K562 (cell line): ENCODE data around the gene ADRM1. TPM values are rescaled to one million over a fixed set of nuclear protein-coding genes. Genes with fewer than 3 reads are reported as not detected.

ENCODE experiments used
- BRD9 ChIP-seq: fragments of 450-650 bp; IDR thresholded peaks from 2 replicates; pipeline ENCODE4 v1.6.1; 2018; ENCODE audit warnings: low read depth; ENCODE audit not compliant: partially characterized antibody
- CREBBP ChIP-seq: IDR thresholded peaks from one replicate; pipeline ENCODE4 v1.6.1; 2012; ENCODE audit warnings: low read depth, mild to moderate bottlenecking, control low read depth, inconsistent platforms, low read length
- CXXC5 ChIP-seq: fragments of 250-450 bp; sonication (Bioruptor Pico); IDR thresholded peaks from 2 replicates; pipeline ENCODE4 v1.8.0; 2022; ENCODE audit warnings: inconsistent platforms, mild to moderate bottlenecking, moderate library complexity
- DIDO1 ChIP-seq: fragments of 450-650 bp; IDR thresholded peaks from 2 replicates; pipeline ENCODE4 v1.6.1; 2016; ENCODE audit warnings: low read depth, missing biosample characterization, missing genetic modification characterization
- ETV5 ChIP-seq: sonication (generic); formaldehyde crosslinking; IDR thresholded peaks from 2 replicates; pipeline ENCODE4 v1.4.0; 2020; ENCODE audit warnings: low read depth, mild to moderate bottlenecking, missing genetic modification reagents
- FOXA1 ChIP-seq: fragments of 450-650 bp; IDR thresholded peaks from 2 replicates; pipeline ENCODE4 v1.6.1; 2016; ENCODE audit warnings: mild to moderate bottlenecking, borderline replicate concordance
- ILF3 ChIP-seq: fragments of 450-650 bp; IDR thresholded peaks from 2 replicates; pipeline ENCODE4 v1.6.1; 2018; ENCODE audit warnings: antibody characterized with exemption, mild to moderate bottlenecking, moderate library complexity, borderline replicate concordance
- MCM5 ChIP-seq: fragments of 450-650 bp; IDR thresholded peaks from 2 replicates; pipeline ENCODE4 v1.6.1; 2016; ENCODE audit warnings: low read depth
- NR2F6 ChIP-seq: fragments of 450-650 bp; formaldehyde crosslinking; IDR thresholded peaks from 2 replicates; pipeline ENCODE4 v1.4.0; 2020; ENCODE audit warnings: mild to moderate bottlenecking
- POLR2B ChIP-seq: fragments of 450-650 bp; IDR thresholded peaks from 2 replicates; pipeline ENCODE4 v1.6.1; 2018; ENCODE audit warnings: low read depth; ENCODE audit not compliant: partially characterized antibody
- RAD51 ChIP-seq: fragments of 450-650 bp; IDR thresholded peaks from 2 replicates; pipeline ENCODE4 v1.7.1; 2016; ENCODE audit warnings: low read depth, mild to moderate bottlenecking, borderline replicate concordance
- RBM22 ChIP-seq: fragments of 200-400 bp; formaldehyde crosslinking; IDR thresholded peaks from 2 replicates; pipeline ENCODE4 v1.6.1; 2018; ENCODE audit warnings: low read length, low read depth; ENCODE audit not compliant: poor library complexity, severe bottlenecking
- RCOR1 ChIP-seq, 2 experiments: IDR thresholded peaks; 2 replicates each; pipeline ENCODE4 v1.6.1; 2012; ENCODE audit warnings: low read depth in 2 of 2, low read length in 2 of 2, borderline replicate concordance in 1 of 2, improper control_type of control experiment in 1 of 2
- SAFB2 ChIP-seq: fragments of 200-400 bp; formaldehyde crosslinking; IDR thresholded peaks from 2 replicates; pipeline ENCODE4 v1.6.1; 2018; ENCODE audit warnings: borderline replicate concordance, low read length, low read depth, moderate library complexity; ENCODE audit not compliant: severe bottlenecking
- SAP30 ChIP-seq: fragments of 200-600 bp; sonication (generic); IDR thresholded peaks from 2 replicates; pipeline ENCODE4 v1.6.1; 2012; ENCODE audit warnings: borderline replicate concordance, low read depth, mild to moderate bottlenecking, moderate library complexity, low read length, control low read depth, inconsistent platforms; ENCODE audit not compliant: insufficient read depth, poor library complexity, severe bottlenecking
- SMAD2 ChIP-seq: fragments of 150-350 bp; IDR thresholded peaks from 2 replicates; pipeline ENCODE4 v1.6.1; 2014; ENCODE audit warnings: low read depth, mild to moderate bottlenecking, low read length
- SMARCA4 ChIP-seq: fragments of 450-650 bp; IDR thresholded peaks from 2 replicates; pipeline ENCODE4 v1.6.1; 2016
- STAT5A ChIP-seq: IDR thresholded peaks from 2 replicates; pipeline ENCODE4 v1.6.1; 2012; ENCODE audit warnings: low read length, inconsistent platforms, borderline replicate concordance
- TCFL5 ChIP-seq: fragments of 250-450 bp; sonication (Bioruptor Pico); conservative IDR thresholded peaks from 2 replicates; pipeline ENCODE4 v1.6.1; 2021; ENCODE audit warnings: mild to moderate bottlenecking, moderate library complexity, matching md5 sums
- ZNF121 ChIP-seq: sonication (generic); formaldehyde crosslinking; conservative IDR thresholded peaks from 2 replicates; pipeline ENCODE4 v1.8.0; 2022; ENCODE audit warnings: missing genetic modification reagents
- ZNF3 ChIP-seq: fragments of 250-450 bp; sonication (Bioruptor Pico); IDR thresholded peaks from 2 replicates; pipeline ENCODE4 v1.5.0; 2021; ENCODE audit warnings: mild to moderate bottlenecking, moderate library complexity
- ZNF707 ChIP-seq: fragments of 250-450 bp; sonication (Bioruptor Pico); conservative IDR thresholded peaks from 2 replicates; pipeline ENCODE4 v1.8.0; 2022; ENCODE audit warnings: inconsistent platforms, mild to moderate bottlenecking, moderate library complexity
- polyA plus RNA-seq, 8 experiments: library from polyadenylated mRNA; depleted of rRNA in 4 of 8; stranded (reverse) in 5 of 8; unstranded in 3 of 8; fragments of >200 nt; fragmentation: Nextera tagmentation in 2 of 8; fragmentation: Illumina TruSeq in 1 of 8; extraction: Ambion mirVana in 2 of 8; extraction: Trizol in 1 of 8; gene quantifications; 2 replicates each; pipeline versions ENCODE4 v1.2.1 to v1.2.3, GENCODE V29; 2011 to 2014; ENCODE audit warnings: inconsistent platforms in 1 of 8, missing spikeins in 1 of 8
- total RNA-seq, 7 experiments: library from RNA; depleted of rRNA in 6 of 7; stranded (reverse); fragments of >200 nt in 6 of 7; fragmentation: Illumina TruSeq in 2 of 7; extraction: Trizol in 2 of 7; gene quantifications; 2 replicates each; pipeline versions ENCODE4 v1.2.1 to v1.2.3, GENCODE V29; 2011 to 2021; ENCODE audit warnings: low replicate concordance in 1 of 7
- TF ChIP-seq, protein P1 (sequence below): fragments of 450-650 bp; IDR thresholded peaks from 2 replicates; pipeline ENCODE4 v1.7.0; 2016; ENCODE audit warnings: borderline replicate concordance
- TF ChIP-seq, protein P2 (sequence below): sonication (generic); formaldehyde crosslinking; IDR thresholded peaks from 2 replicates; pipeline ENCODE4 v1.8.1; 2022; ENCODE audit warnings: missing genetic modification reagents
- TF ChIP-seq, protein P3 (sequence below): fragments of 450-650 bp; IDR thresholded peaks from 2 replicates; pipeline ENCODE4 v1.6.1; 2018; ENCODE audit warnings: mild to moderate bottlenecking, low read depth; ENCODE audit not compliant: partially characterized antibody

The ADRM1 gene
- total and polyA plus RNA-seq, 9 of the 15 experiments (the other 6 are each of a cell fraction or from before 2014, with no cell fraction given) = 5.0 to 223 (median 67.4) TPM

DNA sequence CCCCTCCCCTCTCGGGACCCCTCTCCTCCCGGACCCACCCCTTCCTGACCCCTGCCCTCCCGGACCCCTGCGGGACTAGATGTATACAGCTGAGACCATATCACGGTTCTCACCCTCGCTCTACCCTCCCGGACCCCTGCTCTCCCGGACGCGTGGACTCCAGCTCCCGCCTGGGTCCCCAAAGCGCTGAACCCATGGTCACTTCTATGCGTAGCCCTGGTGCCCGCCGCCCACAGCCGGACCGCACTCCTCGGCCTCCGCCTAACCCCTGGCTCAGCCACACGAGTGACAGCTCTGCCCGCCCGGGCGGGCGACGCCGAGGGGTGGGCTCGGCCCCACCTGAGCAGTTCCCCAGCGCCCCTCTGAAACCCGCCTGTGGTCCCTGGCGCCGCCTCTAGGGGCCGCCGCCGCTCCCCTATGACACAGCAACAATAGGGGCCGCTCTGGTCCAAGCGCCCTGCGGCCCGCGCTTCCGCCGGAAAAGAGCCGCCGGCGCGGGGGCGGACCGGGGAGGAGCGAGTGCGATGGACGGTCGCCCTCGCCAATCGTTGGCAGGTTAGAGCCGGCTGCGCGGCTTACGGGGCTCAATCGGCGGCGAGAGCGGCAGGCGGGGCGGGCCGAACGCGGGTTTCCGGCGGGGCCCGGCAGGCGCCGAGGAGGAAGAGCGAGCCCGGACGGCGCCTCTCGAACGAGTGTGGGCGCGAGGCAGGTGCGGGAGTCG is at the start of gene ADRM1 (continued):
- TF ChIP-seq STAT5A (no peak), ZNF121 (no peak), SMAD2 (no peak), RAD51 (no peak), POLR2B (peak; percentile 43), ZNF707 (no peak), ETV5 (peak; percentile 66), SAFB2 (no peak), CREBBP (no peak), SMARCA4 (no peak), TCFL5 (CRISPR knock-in tag) (no peak), MCM5 (no peak), CXXC5 (peak; percentile 94), RBM22 (peak; percentile 53), SAP30 (peak; percentile 52), DIDO1 (no peak), BRD9 (no peak), RCOR1 (IDR thresholded peaks at IDR 0.05; ENCODE audit: borderline replicate concordance in 1 of 2, low read depth in 2 of 2, low read length in 2 of 2) (peak in 1 of 2 experiments; percentile 49; a peak in 1 of 4 replicates), ZNF3 (CRISPR knock-in tag) (no peak), NR2F6 (CRISPR knock-in tag) (no peak), FOXA1 (no peak), ILF3 (no peak)
- TF ChIP-seq, protein P1, sequence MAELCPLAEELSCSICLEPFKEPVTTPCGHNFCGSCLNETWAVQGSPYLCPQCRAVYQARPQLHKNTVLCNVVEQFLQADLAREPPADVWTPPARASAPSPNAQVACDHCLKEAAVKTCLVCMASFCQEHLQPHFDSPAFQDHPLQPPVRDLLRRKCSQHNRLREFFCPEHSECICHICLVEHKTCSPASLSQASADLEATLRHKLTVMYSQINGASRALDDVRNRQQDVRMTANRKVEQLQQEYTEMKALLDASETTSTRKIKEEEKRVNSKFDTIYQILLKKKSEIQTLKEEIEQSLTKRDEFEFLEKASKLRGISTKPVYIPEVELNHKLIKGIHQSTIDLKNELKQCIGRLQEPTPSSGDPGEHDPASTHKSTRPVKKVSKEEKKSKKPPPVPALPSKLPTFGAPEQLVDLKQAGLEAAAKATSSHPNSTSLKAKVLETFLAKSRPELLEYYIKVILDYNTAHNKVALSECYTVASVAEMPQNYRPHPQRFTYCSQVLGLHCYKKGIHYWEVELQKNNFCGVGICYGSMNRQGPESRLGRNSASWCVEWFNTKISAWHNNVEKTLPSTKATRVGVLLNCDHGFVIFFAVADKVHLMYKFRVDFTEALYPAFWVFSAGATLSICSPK = no peak
- TF ChIP-seq, protein P2, sequence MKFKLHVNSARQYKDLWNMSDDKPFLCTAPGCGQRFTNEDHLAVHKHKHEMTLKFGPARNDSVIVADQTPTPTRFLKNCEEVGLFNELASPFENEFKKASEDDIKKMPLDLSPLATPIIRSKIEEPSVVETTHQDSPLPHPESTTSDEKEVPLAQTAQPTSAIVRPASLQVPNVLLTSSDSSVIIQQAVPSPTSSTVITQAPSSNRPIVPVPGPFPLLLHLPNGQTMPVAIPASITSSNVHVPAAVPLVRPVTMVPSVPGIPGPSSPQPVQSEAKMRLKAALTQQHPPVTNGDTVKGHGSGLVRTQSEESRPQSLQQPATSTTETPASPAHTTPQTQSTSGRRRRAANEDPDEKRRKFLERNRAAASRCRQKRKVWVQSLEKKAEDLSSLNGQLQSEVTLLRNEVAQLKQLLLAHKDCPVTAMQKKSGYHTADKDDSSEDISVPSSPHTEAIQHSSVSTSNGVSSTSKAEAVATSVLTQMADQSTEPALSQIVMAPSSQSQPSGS = no peak
- TF ChIP-seq, protein P3, sequence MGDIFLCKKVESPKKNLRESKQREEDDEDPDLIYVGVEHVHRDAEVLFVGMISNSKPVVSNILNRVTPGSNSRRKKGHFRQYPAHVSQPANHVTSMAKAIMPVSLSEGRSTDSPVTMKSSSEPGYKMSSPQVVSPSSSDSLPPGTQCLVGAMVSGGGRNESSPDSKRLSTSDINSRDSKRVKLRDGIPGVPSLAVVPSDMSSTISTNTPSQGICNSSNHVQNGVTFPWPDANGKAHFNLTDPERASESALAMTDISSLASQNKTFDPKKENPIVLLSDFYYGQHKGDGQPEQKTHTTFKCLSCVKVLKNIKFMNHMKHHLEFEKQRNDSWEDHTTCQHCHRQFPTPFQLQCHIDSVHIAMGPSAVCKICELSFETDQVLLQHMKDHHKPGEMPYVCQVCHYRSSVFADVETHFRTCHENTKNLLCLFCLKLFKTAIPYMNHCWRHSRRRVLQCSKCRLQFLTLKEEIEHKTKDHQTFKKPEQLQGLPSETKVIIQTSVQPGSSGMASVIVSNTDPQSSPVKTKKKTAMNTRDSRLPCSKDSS = no peak
